Stimulated activated CD4-positive, alpha-beta T cell treated with anti-CD3 and anti-CD28 coated beads, Interleukin-15, amount 100 ng/mL, for 48 hours (primary cell): ENCODE data around the gene PELI1.
A peak's percentile ranks its signal among the peaks of the same experiment; 100 is the strongest.
"Not testable (repeated sequence)": the region's sequence is repeated elsewhere in the genome, so short reads cannot be mapped to it uniquely, and the experiment has no call there.

Experiments used
- DNase-seq, 2 donors: peaks; one replicate each; pipeline ENCODE4 v3.0.0-alpha.2; 2020; ENCODE audit warnings: low read depth in 2 of 2

Gene PELI1

GRCh38 chr2:64086347-64087082 lies 57.7 kb downstream of the PELI1 start:
- no peak for DNase-seq

- no peak for DNase-seq
Observed at GRCh38 chr2:64085936-64086335, 58.3 kb downstream of the PELI1 start.

GRCh38 chr2:64081046-64081445 lies 63.2 kb downstream of the PELI1 start:
- no peak for DNase-seq

GRCh38 chr2:64080179-64080578 lies 64.0 kb downstream of the PELI1 start:
- no peak for DNase-seq

- DNase-seq: not testable (repeated sequence)
Observed at GRCh38 chr2:64079688-64080087, 64.5 kb downstream of the PELI1 start.

- DNase-seq: not testable (repeated sequence)
Observed at GRCh38 chr2:64076828-64077227, 67.4 kb downstream of the PELI1 start.

GRCh38 chr2:64074616-64075015 lies 69.6 kb downstream of the PELI1 start:
- not testable (repeated sequence) for DNase-seq

- no peak for DNase-seq
Observed at GRCh38 chr2:64067326-64067725, 76.9 kb downstream of the PELI1 start.

GRCh38 chr2:64065516-64065915 lies 78.7 kb downstream of the PELI1 start:
- no peak for DNase-seq

- DNase-seq: no peak
Observed at GRCh38 chr2:64063924-64064331, 80.3 kb downstream of the PELI1 start.

GRCh38 chr2:64063454-64063853 lies 80.8 kb downstream of the PELI1 start:
- DNase-seq: no peak

- DNase-seq: no peak
Observed at GRCh38 chr2:64062840-64063239, 81.4 kb downstream of the PELI1 start.

- no peak for DNase-seq
Observed at GRCh38 chr2:64059270-64059669, 85.0 kb downstream of the PELI1 start.

GRCh38 chr2:64056021-64056420 lies 88.2 kb downstream of the PELI1 start:
- no peak for DNase-seq

- no peak for DNase-seq
Observed at GRCh38 chr2:64054161-64054915, 89.9 kb downstream of the PELI1 start.

- DNase-seq: no peak
Observed at GRCh38 chr2:64052463-64053241, 91.6 kb downstream of the PELI1 start.

GRCh38 chr2:64049633-64050220 lies 94.5 kb downstream of the PELI1 start:
- peak in 1 of 2 donors; percentile 58 for DNase-seq

- DNase-seq: no peak
Observed at GRCh38 chr2:64045938-64046337, 98.3 kb downstream of the PELI1 start.
